Measurements from ENCODE around the gene ATN1.
"Not testable (repeated sequence)": the region's sequence is repeated elsewhere in the genome, so short reads cannot be mapped to it uniquely, and the experiment has no call there.

The ATN1 gene

DNA sequence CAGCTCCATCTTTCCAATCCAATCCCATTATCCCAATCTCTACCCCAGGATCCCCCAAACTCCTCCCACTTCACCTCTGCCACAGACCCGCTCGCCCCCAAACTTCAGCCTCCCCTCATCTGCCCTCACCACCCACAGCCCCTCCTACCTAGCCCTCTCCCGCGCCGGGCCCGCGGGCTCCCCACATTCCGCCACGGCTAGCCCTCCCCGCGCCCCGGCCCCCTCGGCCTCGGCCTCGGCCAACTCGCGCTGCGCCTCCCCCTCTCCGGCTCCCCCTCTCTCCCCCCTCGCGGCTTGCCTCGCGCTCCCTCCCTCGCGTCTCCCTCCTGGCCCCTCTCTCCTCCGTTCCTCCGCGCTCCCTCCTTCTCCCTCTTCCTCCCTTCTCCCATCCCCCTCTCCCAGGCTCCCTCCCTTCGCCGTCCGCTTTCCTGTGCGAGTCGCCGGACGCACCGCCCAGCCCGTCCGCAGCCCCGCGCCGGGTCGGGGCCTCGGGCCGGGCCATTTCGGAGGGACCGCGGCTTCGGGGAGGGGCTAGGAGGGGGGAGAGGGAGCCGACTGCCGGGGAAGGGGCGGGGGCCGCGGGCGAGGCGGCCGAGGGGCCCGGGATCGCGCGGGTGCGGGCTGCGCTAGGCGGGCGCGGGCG, at the start of gene ATN1:
ATN1 (plus strand) TSS at position 581 of the 643 bp plus-strand sequence. CDS start 6,043 bp downstream, outside the sequence.
- DNase-seq (ENCODE audit: low read depth) = no peak

DNA sequence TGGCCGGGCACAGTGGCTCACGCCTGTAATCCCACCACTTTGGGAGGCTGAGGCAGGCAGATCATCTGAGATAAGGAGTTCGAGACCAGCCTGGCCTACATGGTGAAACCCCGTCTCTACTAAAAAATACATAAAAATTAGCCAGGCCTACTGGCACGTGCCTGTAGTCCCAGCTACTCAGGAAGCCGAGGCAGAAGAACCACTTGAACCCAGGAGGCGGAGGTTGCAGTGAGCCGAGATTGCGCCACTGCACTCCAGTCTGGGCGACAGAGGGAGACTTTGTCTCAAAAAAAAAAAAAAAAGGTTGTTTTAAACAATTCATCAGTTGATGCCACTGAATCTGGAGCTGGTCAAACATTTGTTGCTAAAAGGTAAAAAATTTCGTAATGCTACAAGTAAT, 47.9 kb upstream of the ATN1 start:
- DNase-seq (ENCODE audit: low read depth) = not testable (repeated sequence)

GRCh38 chr12:6883252-6883651, 44.5 kb upstream of the ATN1 start:
- no peak for DNase-seq (ENCODE audit: low read depth)

GRCh38 chr12:6883683-6884082, 44.1 kb upstream of the ATN1 start:
- DNase-seq (ENCODE audit: low read depth) = no peak

DNA sequence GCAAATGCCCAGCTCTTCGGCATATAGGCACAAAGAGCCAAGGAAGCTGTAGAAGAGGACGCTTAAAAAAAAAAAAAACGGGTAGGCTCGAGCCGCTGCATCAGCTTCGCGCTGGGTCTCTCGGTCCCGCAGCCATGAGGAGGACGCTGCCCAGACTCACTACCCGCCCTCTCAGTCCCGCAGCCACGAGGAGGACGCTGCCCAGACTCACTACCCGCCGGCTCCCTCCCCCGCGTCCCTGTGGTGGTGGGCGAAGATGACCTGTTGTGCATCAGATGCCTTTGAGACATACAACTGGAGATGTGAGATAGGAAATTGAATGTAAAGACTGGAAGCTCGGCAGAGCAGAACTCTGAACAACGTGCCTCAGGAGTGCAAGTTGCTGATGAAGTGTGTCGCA, 43.2 kb upstream of the ATN1 start:
- no peak for DNase-seq (ENCODE audit: low read depth)

DNA sequence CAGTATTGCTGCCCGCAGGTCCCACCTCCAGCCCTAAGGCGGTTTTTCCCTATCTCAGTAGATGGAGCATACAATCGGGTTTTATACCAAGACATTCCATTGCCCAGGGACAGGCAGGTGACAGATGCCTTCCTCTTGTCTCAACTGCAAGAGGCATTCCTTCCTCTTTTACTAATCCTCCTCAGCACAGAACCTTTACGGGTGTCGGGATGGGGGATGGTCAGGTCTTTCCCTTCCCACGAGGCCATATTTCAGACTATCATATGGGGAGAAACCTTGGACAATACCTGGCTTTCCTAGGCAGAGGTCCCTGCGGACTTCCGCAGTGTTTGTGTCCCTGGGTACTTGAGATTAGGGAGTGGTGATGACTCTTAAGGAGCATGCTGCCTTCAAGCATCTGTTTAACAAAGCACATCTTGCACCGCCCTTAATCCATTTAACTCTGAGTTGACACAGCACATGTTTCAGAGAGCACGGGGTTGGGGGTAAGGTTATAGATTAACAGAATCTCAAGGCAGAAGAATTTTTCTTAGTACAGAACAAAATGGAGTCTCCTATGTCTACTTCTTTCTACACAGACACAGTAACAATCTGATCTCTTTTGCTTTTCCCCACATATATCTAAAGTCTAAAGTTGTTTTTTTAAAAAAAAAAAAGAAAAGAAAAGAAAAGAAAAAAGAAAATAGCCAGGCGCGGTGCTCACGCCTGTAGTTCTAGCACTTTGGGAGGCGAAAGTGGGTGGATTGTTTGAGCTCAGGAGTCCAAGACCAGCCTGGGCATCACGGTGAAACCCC, 41.4 kb upstream of the ATN1 start:
- DNase-seq (ENCODE audit: low read depth) = not testable (repeated sequence)

- DNase-seq (ENCODE audit: low read depth) = no peak
Measured at GRCh38 chr12:6887460-6887859, 40.3 kb upstream of the ATN1 start.

DNA sequence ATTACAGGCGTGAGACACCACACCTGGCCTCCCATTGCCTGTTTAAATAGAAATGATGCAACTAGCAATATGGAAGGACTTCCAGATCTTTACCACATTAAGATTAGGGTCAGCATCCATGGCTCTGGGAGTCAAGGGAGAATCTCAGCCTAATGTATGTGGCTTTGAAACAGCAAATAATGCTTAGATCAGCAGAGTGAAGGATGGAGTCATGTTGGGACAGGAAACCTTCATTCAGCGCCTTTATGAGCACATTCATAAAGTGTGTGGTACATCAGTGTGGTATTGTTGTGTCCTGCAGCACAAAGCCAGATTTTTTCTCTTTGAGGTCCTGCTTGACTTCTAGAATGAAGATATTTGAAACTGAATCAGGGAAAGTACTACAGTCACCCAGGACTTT, 39.4 kb upstream of the ATN1 start:
- DNase-seq (ENCODE audit: low read depth) = no peak

DNA sequence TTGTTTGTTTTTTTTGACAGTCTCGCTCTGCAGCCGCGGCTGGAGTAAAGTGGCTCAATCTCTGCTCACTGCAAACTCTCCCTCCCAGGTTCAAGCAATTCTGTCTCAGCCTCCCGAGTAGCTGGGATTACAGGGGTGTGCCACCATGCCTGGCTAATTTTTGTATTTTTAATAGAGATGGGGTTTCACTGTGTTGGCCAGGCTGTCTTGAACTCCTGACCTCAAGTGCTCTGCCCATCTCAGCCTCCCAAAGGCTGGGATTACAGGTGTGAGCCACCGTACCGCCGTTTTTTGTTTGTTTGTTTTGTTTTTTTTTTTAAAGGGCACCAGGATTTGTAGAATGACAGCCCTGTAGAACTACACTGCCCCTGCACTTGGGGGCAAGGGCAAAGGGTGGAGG, 39.0 kb upstream of the ATN1 start:
- not testable (repeated sequence) for DNase-seq (ENCODE audit: low read depth)

DNA sequence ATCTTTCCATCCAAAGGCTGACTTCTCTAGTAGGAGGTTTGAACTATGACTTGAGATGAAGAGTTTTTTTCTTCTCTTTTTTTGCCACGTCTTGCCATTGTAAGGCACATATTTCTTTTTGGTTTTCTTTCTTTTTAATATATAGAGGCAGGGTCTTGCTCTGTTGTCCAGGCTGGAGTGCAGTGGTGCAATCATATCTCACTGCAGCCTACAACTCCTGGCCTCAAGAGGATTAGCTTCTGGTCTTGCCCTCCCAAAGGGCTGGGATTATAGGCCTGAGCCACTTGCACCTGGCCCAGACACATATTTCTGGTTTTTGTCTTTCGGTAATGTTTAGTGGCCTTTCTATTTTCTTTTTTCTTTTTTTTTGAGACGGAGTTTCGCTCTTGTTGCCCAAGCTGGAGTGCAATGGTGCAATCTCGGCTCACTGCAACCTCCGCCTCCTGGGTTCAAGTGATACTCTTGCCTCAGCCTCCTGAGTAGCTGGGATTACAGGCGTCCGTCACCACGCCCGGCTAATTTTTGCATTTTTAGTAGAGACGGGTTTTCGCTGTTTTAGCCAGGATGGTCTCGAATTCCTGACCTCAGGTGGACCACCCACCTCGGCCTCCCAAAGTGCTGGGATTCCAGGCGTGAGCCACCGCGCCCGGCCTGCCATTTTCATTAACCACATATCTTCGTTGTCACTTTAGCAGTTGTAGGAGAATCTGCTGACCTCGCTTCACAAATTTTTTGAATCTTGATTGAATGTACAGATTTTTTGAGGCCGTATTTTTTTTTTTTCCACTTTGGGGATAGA, 37.8 kb upstream of the ATN1 start:
- not testable (repeated sequence) for DNase-seq (ENCODE audit: low read depth)

DNA sequence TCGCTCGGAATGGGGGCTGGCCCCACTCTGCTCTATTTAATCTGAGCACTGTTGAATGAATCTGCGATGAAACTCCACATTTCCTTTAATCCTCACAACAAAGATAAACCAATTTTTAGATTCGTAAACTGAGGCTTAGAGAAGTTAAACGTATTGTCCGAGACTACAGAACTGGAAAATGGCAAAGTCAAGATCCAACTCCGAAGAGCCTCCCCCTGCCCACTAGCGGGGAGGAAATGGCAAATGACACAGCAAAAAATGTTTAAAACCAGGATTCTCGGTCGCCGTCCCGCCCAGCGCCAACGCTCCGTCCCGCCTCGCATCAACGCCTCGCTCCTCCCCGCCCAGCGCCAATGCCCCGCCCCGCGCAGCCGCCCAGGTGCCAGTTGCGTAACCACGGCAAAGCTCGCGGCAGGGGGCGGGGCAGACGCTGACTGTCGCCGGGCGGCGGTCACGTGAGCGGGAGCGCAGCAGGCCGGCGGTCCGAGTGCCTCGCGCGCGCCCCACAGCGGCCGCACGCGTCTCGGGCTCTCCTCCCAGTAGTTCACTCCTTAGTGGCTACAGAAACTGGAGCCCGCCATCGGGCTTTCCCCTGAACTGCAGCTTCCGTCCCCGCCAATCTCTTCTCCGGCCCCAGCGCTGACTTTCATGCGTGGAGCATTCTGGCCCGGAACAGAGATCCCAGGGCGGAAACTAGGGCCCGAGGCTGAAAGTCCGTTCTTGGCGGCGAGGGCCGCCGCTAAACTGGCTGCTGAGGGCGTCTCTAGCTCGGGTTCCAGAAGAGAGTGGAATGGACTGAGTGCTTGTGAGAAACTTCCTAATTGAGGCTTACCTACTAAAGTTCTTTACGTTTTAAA, 36.7 kb upstream of the ATN1 start:
- DNase-seq (ENCODE audit: low read depth) = peak; percentile 96

DNA sequence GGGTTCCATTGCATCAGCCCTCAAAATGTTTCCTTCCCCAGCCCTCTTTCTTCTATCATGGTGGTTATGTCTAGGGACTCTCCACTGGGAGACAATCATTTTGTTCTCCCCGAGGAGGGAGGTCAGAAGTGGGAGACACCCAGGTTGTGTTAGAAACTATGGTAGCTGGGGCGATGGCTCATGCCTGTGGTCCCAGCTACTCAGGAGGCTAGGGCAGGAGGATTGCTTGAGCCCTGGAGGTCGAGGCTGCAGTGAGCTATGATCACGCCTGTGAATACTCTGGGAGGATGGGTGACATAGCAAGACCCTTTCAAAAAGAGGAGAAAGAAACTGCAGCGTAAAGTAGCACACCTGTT, 36.1 kb upstream of the ATN1 start:
- no peak for DNase-seq (ENCODE audit: low read depth)

GRCh38 chr12:6892683-6893082, 35.1 kb upstream of the ATN1 start:
- not testable (repeated sequence) for DNase-seq (ENCODE audit: low read depth)

- no peak for DNase-seq (ENCODE audit: low read depth)
Measured at GRCh38 chr12:6894321-6894720, 33.4 kb upstream of the ATN1 start.

- DNase-seq (ENCODE audit: low read depth) = no peak
Measured at GRCh38 chr12:6896846-6897435, 30.8 kb upstream of the ATN1 start.

DNA sequence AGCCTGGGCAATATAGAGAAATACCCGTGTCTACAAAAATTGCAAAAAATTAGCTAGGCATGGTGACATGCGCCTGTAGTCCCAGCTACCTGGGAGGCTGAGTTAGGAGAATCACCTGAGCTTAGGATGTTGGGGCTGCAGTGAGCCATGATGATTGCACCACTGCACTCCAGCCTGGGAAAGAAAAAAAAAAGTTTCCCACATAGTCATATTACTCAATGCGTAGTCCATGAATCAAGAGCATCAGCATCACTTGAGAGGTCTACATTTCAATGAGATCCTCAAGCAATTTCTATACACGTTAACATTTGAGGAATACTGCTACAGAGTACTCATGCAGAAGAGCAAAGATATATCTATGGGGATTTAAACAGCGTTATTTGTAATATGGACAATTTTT, 28.3 kb upstream of the ATN1 start:
- DNase-seq (ENCODE audit: low read depth) = no peak

DNA sequence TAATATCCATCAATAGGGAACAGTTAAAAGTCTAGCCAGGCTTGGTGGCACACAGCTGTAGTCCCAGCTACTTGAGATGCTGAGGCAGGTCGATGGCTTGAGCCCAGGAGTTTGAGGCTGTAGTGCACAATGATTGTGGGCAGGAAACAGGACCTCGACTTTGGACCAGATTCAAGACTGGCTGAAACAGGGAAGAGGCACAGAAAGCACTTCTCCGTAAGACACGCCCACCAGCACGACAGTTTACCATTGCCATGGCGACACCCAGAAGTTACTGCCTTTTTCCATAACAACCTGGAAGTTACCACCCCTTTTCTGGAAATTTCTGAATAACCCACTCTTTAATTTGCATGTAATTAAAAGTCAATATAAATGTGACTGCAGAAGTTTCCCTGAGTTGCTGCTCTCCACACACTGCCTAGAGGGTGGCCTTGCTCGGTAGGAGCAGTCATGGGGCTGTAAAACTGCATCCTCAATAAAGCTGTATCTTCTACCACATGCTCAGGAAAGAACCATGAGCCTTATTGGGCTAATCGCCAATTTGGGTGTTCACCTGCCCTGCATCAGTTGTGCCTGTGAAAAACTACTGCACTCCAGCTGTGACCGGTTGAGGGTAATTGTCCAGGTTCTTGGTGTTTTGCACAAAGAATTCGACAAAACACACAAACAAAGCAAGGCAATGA, 27.8 kb upstream of the ATN1 start:
- DNase-seq (ENCODE audit: low read depth) = no peak

GRCh38 chr12:6902448-6902847, 25.3 kb upstream of the ATN1 start:
- no peak for DNase-seq (ENCODE audit: low read depth)

GRCh38 chr12:6903722-6904121, 24.0 kb upstream of the ATN1 start:
- DNase-seq (ENCODE audit: low read depth) = no peak

- peak; percentile 97 for DNase-seq (ENCODE audit: low read depth)
Measured at GRCh38 chr12:6904280-6905276, 23.2 kb upstream of the ATN1 start, which contains the start of gene LRRC23. Gene LRRC23, plus strand, starts transcription at chr12:6904822. Its CDS starts 812 bp downstream, at chr12:6905634.

All from stimulated activated CD8-positive, alpha-beta memory T cell treated with anti-CD3 and anti-CD28 coated beads, Interleukin-7, amount 100 ng/mL, for 24 hours (primary cell).